Measurements from ENCODE around the gene MAP3K19.
"Not testable (repeated sequence)": the region's sequence is repeated elsewhere in the genome, so short reads cannot be mapped to it uniquely, and the experiment has no call there.

The MAP3K19 gene

GRCh38 chr2:135093193-135093592 lies 45.9 kb upstream of the MAP3K19 start:
- DNase-seq (ENCODE audit: low read depth) = no peak
- TF ChIP-seq, protein P1, sequence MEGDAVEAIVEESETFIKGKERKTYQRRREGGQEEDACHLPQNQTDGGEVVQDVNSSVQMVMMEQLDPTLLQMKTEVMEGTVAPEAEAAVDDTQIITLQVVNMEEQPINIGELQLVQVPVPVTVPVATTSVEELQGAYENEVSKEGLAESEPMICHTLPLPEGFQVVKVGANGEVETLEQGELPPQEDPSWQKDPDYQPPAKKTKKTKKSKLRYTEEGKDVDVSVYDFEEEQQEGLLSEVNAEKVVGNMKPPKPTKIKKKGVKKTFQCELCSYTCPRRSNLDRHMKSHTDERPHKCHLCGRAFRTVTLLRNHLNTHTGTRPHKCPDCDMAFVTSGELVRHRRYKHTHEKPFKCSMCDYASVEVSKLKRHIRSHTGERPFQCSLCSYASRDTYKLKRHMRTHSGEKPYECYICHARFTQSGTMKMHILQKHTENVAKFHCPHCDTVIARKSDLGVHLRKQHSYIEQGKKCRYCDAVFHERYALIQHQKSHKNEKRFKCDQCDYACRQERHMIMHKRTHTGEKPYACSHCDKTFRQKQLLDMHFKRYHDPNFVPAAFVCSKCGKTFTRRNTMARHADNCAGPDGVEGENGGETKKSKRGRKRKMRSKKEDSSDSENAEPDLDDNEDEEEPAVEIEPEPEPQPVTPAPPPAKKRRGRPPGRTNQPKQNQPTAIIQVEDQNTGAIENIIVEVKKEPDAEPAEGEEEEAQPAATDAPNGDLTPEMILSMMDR (IDR thresholded peaks at IDR 0.05; ENCODE audit: low read depth, low read length) = no peak
- TF ChIP-seq, protein P2, sequence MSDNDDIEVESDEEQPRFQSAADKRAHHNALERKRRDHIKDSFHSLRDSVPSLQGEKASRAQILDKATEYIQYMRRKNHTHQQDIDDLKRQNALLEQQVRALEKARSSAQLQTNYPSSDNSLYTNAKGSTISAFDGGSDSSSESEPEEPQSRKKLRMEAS (IDR thresholded peaks at IDR 0.05; ENCODE audit: low read depth, low read length) = no peak
- TF ChIP-seq POLR2A (IDR thresholded peaks at IDR 0.05; ENCODE audit: extremely low read depth, insufficient read length) = no peak
- TF ChIP-seq MYC (IDR thresholded peaks at IDR 0.05; ENCODE audit: low read depth, low read length) = no peak
- H3K4me3 ChIP-seq (ENCODE audit: low read depth, low read length) = no peak overlapping the region

DNA sequence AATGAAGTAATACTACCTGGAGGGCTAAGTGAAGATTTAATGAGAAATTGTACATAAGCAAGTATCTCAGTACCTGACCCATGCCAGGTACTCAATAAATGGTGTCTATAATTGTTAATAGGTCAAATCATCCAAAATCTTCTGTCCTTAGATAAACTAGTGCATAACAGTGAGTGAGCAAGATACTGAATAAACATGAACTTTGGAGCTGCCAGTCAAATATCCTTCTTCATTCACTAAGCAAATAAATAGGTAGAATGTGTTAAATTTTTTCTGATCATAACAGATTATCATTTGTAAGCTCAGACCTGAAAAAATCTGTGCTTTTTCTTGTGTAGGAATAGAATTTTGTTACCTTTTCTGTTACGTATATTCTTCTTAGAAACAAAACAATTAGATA lies 44.4 kb upstream of the MAP3K19 start:
- TF ChIP-seq MYC (IDR thresholded peaks at IDR 0.05; ENCODE audit: low read depth, low read length) (no peak), POLR2A (IDR thresholded peaks at IDR 0.05; ENCODE audit: extremely low read depth, insufficient read length) (no peak)
- TF ChIP-seq, protein P1 (IDR thresholded peaks at IDR 0.05; ENCODE audit: low read depth, low read length) = no peak
- TF ChIP-seq, protein P2 (IDR thresholded peaks at IDR 0.05; ENCODE audit: low read depth, low read length) = no peak
- no peak overlapping the region for H3K4me3 ChIP-seq (ENCODE audit: low read depth, low read length)
- DNase-seq (ENCODE audit: low read depth) = no peak

DNA sequence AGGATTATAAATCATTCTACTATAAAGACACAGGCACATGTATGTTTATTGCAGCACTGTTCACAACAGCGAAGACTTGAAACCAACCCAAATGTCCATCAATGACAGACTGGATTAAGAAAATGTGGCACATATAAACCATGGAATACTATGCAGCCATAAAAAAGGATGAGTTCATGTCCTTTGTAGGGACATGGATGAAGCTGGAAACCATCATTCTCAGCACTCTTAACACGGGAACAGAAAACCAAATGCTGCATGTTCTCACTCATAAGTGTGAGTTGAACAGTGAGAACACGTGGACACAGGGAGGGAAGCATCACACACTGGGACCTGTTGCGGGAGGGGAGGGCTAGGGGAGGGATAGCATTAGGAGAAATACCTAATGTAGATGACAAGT lies 42.4 kb upstream of the MAP3K19 start:
- DNase-seq (ENCODE audit: low read depth); H3K4me3 ChIP-seq (ENCODE audit: low read depth, low read length): not testable (repeated sequence)

DNA sequence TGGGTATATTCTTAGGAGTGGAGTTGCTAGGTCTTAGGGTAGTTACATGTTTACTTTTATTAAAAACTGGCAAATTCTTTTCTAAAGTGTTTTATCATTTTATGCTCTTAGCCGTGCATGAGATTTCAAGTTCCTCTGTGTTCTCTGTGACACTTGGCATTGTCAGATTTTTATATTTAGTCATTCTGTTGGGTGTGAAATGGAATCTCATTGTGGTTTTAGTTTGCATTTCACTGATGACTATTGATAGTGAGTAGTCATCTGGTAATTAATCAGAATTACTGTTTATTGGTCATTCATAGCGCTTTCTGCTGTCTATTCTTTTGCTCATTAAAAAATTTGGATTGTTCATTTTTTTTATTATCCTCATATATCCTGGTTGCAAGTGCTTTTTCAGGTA lies 39.0 kb upstream of the MAP3K19 start:
- H3K4me3 ChIP-seq (ENCODE audit: low read depth, low read length) = no peak overlapping the region
- TF ChIP-seq POLR2A (IDR thresholded peaks at IDR 0.05; ENCODE audit: extremely low read depth, insufficient read length) = no peak
- TF ChIP-seq, protein P1 (IDR thresholded peaks at IDR 0.05; ENCODE audit: low read depth, low read length) = no peak
- DNase-seq (ENCODE audit: low read depth) = no peak

DNA sequence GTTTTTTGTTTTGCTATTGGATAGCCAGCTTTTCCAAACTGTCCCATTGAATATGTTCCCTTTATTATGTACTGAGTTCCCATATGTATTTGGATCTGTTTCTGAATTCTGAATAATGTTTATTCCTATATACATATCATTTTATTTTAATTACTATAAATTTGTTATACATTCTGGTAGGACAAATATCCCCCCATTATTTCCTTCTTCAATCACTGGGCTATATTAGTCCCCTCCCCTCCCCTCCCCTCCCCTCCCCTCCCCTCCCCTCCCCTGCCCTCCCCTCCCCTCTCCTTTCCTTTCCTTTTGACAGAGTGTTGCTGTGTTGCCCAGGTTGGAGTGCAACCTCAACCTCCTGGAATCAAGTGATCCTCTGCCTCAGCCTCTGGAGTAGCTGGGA lies 31.2 kb upstream of the MAP3K19 start:
- TF ChIP-seq POLR2A (IDR thresholded peaks at IDR 0.05; ENCODE audit: extremely low read depth, insufficient read length) (no peak), MYC (IDR thresholded peaks at IDR 0.05; ENCODE audit: low read depth, low read length) (no peak)
- TF ChIP-seq, protein P2 (IDR thresholded peaks at IDR 0.05; ENCODE audit: low read depth, low read length) = no peak
- TF ChIP-seq, protein P1 (IDR thresholded peaks at IDR 0.05; ENCODE audit: low read depth, low read length) = no peak
- no peak overlapping the region for H3K4me3 ChIP-seq (ENCODE audit: low read depth, low read length)
- no peak for DNase-seq (ENCODE audit: low read depth)

DNA sequence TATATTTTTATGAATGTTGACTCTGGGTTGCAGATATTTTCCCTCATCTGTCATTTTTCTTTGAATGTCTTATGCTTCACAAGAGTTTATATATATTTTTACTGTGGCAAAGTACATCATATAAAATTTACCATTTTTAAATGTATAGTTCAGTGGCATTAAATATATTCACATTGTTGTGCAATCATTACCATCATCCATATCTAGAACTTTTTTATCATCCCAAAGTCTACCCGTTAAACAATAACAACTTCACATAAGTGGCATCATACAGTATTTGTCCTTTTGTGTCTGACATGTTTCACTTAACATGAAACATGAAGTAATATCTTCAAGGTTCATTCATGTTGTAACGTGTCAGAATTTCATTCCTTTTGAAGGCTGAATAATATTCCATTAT lies 29.3 kb upstream of the MAP3K19 start:
- TF ChIP-seq, protein P1 (IDR thresholded peaks at IDR 0.05; ENCODE audit: low read depth, low read length) = no peak
- no peak for TF ChIP-seq MYC (IDR thresholded peaks at IDR 0.05; ENCODE audit: low read depth, low read length)
- no peak for TF ChIP-seq POLR2A (IDR thresholded peaks at IDR 0.05; ENCODE audit: extremely low read depth, insufficient read length)
- TF ChIP-seq, protein P2 (IDR thresholded peaks at IDR 0.05; ENCODE audit: low read depth, low read length) = no peak
- DNase-seq (ENCODE audit: low read depth) = no peak
- H3K4me3 ChIP-seq (ENCODE audit: low read depth, low read length) = no peak overlapping the region
